ENCODE data around the gene DGLUCY.
"Not testable (repeated sequence)": the region's sequence is repeated elsewhere in the genome, so short reads cannot be mapped to it uniquely, and the experiment has no call there.

DGLUCY gene

DNA sequence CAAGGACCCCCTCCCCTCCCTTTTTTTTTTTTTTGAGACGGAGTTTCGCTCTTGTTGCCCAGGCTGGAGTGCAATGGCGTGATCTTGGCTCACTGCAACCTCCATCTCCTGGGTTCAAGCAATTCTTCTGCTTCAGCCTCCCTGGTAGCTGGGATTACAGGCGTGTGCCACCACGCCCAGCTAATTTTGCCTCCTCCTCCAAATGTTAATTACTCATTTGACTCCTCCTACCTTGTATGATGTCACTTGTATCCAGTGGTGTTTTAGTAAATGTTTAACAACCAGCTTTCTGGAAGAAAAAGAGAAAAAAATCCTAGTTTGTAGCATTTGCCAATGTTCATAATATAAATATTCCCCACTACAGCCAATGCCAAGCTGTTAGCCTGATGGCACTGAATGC is 16.2 kb upstream of the DGLUCY start:
- WGBS (ENCODE audit: extremely low coverage, insufficient coverage, low lambda C conversion rate), result no CpG with 5 or more reads among the region's 5 CpGs
- H4K8ac ChIP-seq (ENCODE audit: low read depth, low read length); H2BK15ac ChIP-seq (replicated peaks; ENCODE audit: low read depth): not testable (repeated sequence)

DNA sequence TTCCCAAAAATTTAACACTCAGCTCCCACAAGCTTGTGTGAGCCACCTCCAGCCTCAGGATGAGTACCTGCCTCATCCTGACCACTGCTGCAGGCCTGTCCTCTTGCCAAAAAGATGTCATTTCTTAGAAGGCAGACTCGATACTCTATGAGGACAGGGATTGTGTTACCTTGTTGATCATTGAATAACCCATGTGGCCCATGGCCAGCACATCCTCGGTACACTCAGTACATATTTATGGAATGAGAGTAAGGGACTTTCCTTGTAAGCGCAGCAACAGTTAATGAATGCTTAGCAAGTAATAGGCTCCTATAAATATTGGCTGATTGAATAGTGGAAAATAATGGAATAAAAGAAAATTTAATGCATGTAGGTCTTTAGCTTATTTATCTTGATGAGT is 15.3 kb upstream of the DGLUCY start:
- Histone ChIP-seq H3K56ac (ENCODE audit: low read length) (no peak overlapping the region), H3K36me3 (ENCODE audit: control insufficient read depth, insufficient read depth, low read length) (no peaks in the 10 kb centered on the region), H2BK15ac (replicated peaks; ENCODE audit: low read depth) (no peak overlapping the region), H2AK5ac (ENCODE audit: low read length) (no peak overlapping the region), H3K79me1 (ENCODE audit: low read length) (no peaks in the 10 kb centered on the region), H3K9ac (ENCODE audit: low read length) (no peak overlapping the region), H3K4me2 (ENCODE audit: low read length) (no peak overlapping the region), H4K8ac (ENCODE audit: low read depth, low read length) (no peak overlapping the region), H3K27me3 (ENCODE audit: insufficient read depth, low read length, poor library complexity) (no peaks in the 10 kb centered on the region), H3K4ac (ENCODE audit: low read depth, low read length) (no peak overlapping the region), H3K4me1 (ENCODE audit: control insufficient read depth, low read depth, low read length) (no peaks in the 10 kb centered on the region), H2BK120ac (ENCODE audit: low read depth, low read length) (no peak overlapping the region), H4K5ac (ENCODE audit: low read length) (no peak overlapping the region), H2BK5ac (ENCODE audit: low read length) (no peak overlapping the region), H3K18ac (ENCODE audit: low read length) (no peak overlapping the region), H3K27ac (ENCODE audit: low read depth, low read length) (no peak overlapping the region), H3K23ac (ENCODE audit: low read length) (no peak overlapping the region), H3K79me2 (ENCODE audit: control insufficient read depth, insufficient read depth, low read length) (no peaks in the 10 kb centered on the region), H3K4me3 (ENCODE audit: low read length) (no peak overlapping the region)
- whole genome bisulfite sequencing (ENCODE audit: extremely low coverage, insufficient coverage, low lambda C conversion rate), result no CpG with 5 or more reads among the region's 3 CpGs
- no peak for DNase-seq

More for the DNA sequence above, 16.2 kb upstream of the DGLUCY start:
- not testable (repeated sequence) for H3K27me3 ChIP-seq (ENCODE audit: insufficient read depth, low read length, poor library complexity); H3K4me1 ChIP-seq (ENCODE audit: control insufficient read depth, low read depth, low read length); H3K79me1 ChIP-seq (ENCODE audit: low read length); H3K36me3 ChIP-seq (ENCODE audit: control insufficient read depth, insufficient read depth, low read length); DNase-seq; H2BK5ac ChIP-seq (ENCODE audit: low read length); H3K4ac ChIP-seq (ENCODE audit: low read depth, low read length); H3K4me3 ChIP-seq (ENCODE audit: low read length); H3K56ac ChIP-seq (ENCODE audit: low read length); H3K23ac ChIP-seq (ENCODE audit: low read length); H3K18ac ChIP-seq (ENCODE audit: low read length); H3K4me2 ChIP-seq (ENCODE audit: low read length); H3K9ac ChIP-seq (ENCODE audit: low read length); H2BK120ac ChIP-seq (ENCODE audit: low read depth, low read length); H2AK5ac ChIP-seq (ENCODE audit: low read length); H3K27ac ChIP-seq (ENCODE audit: low read depth, low read length); H3K79me2 ChIP-seq (ENCODE audit: control insufficient read depth, insufficient read depth, low read length); H4K5ac ChIP-seq (ENCODE audit: low read length)

DNA sequence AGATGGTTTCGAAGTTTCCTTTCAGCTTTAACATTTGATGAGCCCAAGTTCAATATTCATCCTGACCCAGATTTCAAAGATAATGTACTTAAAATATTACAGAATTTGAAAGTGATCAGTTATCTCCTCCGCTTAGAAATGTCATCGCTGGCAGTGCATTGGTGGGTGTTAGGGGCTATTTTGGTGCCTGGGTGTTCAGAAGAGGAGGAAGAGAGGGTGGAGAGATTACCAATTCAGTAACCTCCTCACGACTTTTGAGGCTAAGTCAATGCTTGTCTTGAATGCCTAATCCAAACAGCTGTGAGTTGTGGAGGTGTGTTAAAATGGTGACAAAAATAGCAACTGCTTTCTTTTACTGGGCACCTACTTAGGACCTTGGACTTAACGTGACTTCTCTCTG is 13.8 kb upstream of the DGLUCY start:
- no peak overlapping the region for H2AK5ac ChIP-seq (ENCODE audit: low read length)
- no peak overlapping the region for H2BK5ac ChIP-seq (ENCODE audit: low read length)
- H4K5ac ChIP-seq (ENCODE audit: low read length), result no peak overlapping the region
- no peaks in the 10 kb centered on the region for H3K79me1 ChIP-seq (ENCODE audit: low read length)
- H3K27ac ChIP-seq (ENCODE audit: low read depth, low read length), result no peak overlapping the region
- H2BK15ac ChIP-seq (replicated peaks; ENCODE audit: low read depth), result no peak overlapping the region
- no peak overlapping the region for H3K4me3 ChIP-seq (ENCODE audit: low read length)
- no peak overlapping the region for H3K18ac ChIP-seq (ENCODE audit: low read length)
- DNase-seq, result no peak
- no peak overlapping the region for H4K8ac ChIP-seq (ENCODE audit: low read depth, low read length)
- H3K4me2 ChIP-seq (ENCODE audit: low read length), result no peak overlapping the region
- H2BK120ac ChIP-seq (ENCODE audit: low read depth, low read length), result no peak overlapping the region
- no peak overlapping the region for H3K23ac ChIP-seq (ENCODE audit: low read length)
- H3K56ac ChIP-seq (ENCODE audit: low read length), result no peak overlapping the region
- H3K4me1 ChIP-seq (ENCODE audit: control insufficient read depth, low read depth, low read length), result no peaks in the 10 kb centered on the region
- H3K9ac ChIP-seq (ENCODE audit: low read length), result no peak overlapping the region
- no peak overlapping the region for H3K4ac ChIP-seq (ENCODE audit: low read depth, low read length)
- WGBS (ENCODE audit: extremely low coverage, insufficient coverage, low lambda C conversion rate), result no CpG with 5 or more reads among the region's 5 CpGs
- no peaks in the 10 kb centered on the region for H3K79me2 ChIP-seq (ENCODE audit: control insufficient read depth, insufficient read depth, low read length)
- H3K36me3 ChIP-seq (ENCODE audit: control insufficient read depth, insufficient read depth, low read length), result no peaks in the 10 kb centered on the region
- H3K27me3 ChIP-seq (ENCODE audit: insufficient read depth, low read length, poor library complexity), result no peaks in the 10 kb centered on the region

DNA sequence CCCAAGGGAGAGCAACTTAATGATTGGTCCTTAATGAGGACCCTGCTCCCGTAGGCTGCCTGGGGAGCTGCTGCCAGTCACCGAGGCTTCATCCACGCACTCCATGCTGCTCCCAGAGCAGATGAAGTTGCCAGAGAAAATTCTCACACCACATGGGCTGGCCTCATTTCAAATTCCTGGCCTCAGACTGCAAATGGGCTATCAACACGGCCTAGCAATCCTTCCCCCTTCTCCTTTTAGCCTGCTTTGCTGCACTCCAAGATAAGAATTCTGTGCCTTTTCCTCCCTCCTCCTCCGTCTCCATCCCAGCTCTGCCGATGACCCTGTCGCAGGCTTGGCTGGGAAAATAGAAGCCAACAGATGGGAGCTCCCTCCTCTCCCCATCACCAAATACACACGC is 10.8 kb upstream of the DGLUCY start:
- H2BK120ac ChIP-seq (ENCODE audit: low read depth, low read length), result no peak overlapping the region
- H3K79me1 ChIP-seq (ENCODE audit: low read length), result no peaks in the 10 kb centered on the region
- no peak overlapping the region for H3K4me3 ChIP-seq (ENCODE audit: low read length)
- no peak overlapping the region for H4K8ac ChIP-seq (ENCODE audit: low read depth, low read length)
- H3K4me2 ChIP-seq (ENCODE audit: low read length), result no peak overlapping the region
- no peaks in the 10 kb centered on the region for H3K27me3 ChIP-seq (ENCODE audit: insufficient read depth, low read length, poor library complexity)
- no peak overlapping the region for H2BK15ac ChIP-seq (replicated peaks; ENCODE audit: low read depth)
- no peak overlapping the region for H3K27ac ChIP-seq (ENCODE audit: low read depth, low read length)
- H3K56ac ChIP-seq (ENCODE audit: low read length), result no peak overlapping the region
- no peak overlapping the region for H3K4ac ChIP-seq (ENCODE audit: low read depth, low read length)
- H3K18ac ChIP-seq (ENCODE audit: low read length), result no peak overlapping the region
- H3K4me1 ChIP-seq (ENCODE audit: control insufficient read depth, low read depth, low read length), result no peaks in the 10 kb centered on the region
- no peak overlapping the region for H3K23ac ChIP-seq (ENCODE audit: low read length)
- no peaks in the 10 kb centered on the region for H3K79me2 ChIP-seq (ENCODE audit: control insufficient read depth, insufficient read depth, low read length)
- DNase-seq, result no peak
- no CpG with 5 or more reads among the region's 8 CpGs for WGBS (ENCODE audit: extremely low coverage, insufficient coverage, low lambda C conversion rate)
- no peak overlapping the region for H4K5ac ChIP-seq (ENCODE audit: low read length)
- H2AK5ac ChIP-seq (ENCODE audit: low read length), result no peak overlapping the region
- H2BK5ac ChIP-seq (ENCODE audit: low read length), result no peak overlapping the region
- H3K9ac ChIP-seq (ENCODE audit: low read length), result no peak overlapping the region
- H3K36me3 ChIP-seq (ENCODE audit: control insufficient read depth, insufficient read depth, low read length), result no peaks in the 10 kb centered on the region

DNA sequence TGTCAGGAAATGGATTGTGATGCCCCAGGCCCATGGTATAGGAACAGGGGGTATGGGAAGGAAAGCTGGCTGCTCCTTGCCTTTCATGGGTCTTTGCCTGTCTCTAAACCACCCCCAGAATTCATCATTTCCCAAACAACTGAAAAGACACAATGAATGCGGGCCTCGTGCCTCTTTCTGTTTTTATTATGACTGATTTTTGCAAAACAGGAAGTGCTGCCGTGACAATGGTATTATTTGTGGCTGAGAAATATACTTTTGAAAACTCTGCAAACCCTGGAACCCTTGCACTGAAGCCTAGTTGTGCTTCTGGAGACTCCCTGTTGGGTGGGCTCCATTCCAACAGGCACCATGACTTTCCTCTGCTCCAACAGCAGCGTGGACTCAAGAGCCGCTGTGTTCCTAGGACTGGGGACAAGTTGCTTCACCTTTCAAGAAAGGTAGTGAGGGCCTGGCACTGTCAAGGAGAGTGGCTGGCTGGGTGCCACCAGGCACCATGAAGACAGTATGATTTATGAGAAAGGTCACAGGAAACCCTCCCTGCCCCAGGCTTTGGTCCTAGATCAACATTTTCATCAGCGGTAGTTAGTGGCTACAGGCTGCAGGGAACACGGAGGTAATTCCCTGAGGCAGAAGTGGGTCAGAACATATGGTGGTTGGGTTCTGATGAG is 4.8 kb upstream of the DGLUCY start:
- Histone ChIP-seq H2BK5ac (ENCODE audit: low read length) (no peak overlapping the region), H3K56ac (ENCODE audit: low read length) (no peak overlapping the region), H3K9ac (ENCODE audit: low read length) (no peak overlapping the region), H4K8ac (ENCODE audit: low read depth, low read length) (no peak overlapping the region), H3K23ac (ENCODE audit: low read length) (no peak overlapping the region), H4K5ac (ENCODE audit: low read length) (no peak overlapping the region), H2AK5ac (ENCODE audit: low read length) (no peak overlapping the region), H3K79me2 (ENCODE audit: control insufficient read depth, insufficient read depth, low read length) (no peaks in the 10 kb centered on the region), H3K4ac (ENCODE audit: low read depth, low read length) (no peak overlapping the region), H2BK120ac (ENCODE audit: low read depth, low read length) (no peak overlapping the region), H3K4me3 (ENCODE audit: low read length) (no peak overlapping the region), H3K4me2 (ENCODE audit: low read length) (no peak overlapping the region), H3K27ac (ENCODE audit: low read depth, low read length) (no peak overlapping the region), H3K18ac (ENCODE audit: low read length) (no peak overlapping the region), H3K36me3 (ENCODE audit: control insufficient read depth, insufficient read depth, low read length) (no peaks in the 10 kb centered on the region), H3K79me1 (ENCODE audit: low read length) (no peaks in the 10 kb centered on the region), H3K4me1 (ENCODE audit: control insufficient read depth, low read depth, low read length) (no peaks in the 10 kb centered on the region), H2BK15ac (replicated peaks; ENCODE audit: low read depth) (no peak overlapping the region), H3K27me3 (ENCODE audit: insufficient read depth, low read length, poor library complexity) (no peaks in the 10 kb centered on the region)
- DNase-seq, result no peak
- WGBS (ENCODE audit: extremely low coverage, insufficient coverage, low lambda C conversion rate), result no CpG with 5 or more reads among the region's 7 CpGs

DNA sequence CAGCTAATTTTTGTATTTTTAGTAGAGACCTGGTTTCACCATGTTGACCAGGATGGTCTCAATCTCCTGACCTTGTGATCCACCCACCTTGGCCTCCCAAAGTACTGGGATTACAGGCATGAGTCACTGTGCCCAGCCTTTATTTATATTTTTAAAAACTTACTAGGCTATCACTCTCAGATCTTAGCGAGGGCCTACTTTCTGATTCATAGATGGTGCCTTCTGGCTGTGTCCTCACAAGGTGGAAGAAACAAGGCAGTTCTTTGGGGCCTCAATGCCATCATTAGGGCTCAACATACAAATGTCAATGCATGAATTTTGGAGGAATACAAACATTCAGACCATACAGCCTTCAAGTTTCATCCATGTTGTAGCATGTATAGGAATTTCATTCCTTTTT is 2.4 kb upstream of the DGLUCY start:
- no peaks in the 10 kb centered on the region for H3K79me1 ChIP-seq (ENCODE audit: low read length)
- no peak overlapping the region for H2AK5ac ChIP-seq (ENCODE audit: low read length)
- H2BK5ac ChIP-seq (ENCODE audit: low read length), result no peak overlapping the region
- no peaks in the 10 kb centered on the region for H3K27me3 ChIP-seq (ENCODE audit: insufficient read depth, low read length, poor library complexity)
- WGBS (ENCODE audit: extremely low coverage, insufficient coverage, low lambda C conversion rate), result no CpG with 5 or more reads among the region's 1 CpG
- H3K36me3 ChIP-seq (ENCODE audit: control insufficient read depth, insufficient read depth, low read length), result no peaks in the 10 kb centered on the region
- no peak overlapping the region for H3K27ac ChIP-seq (ENCODE audit: low read depth, low read length)
- H2BK120ac ChIP-seq (ENCODE audit: low read depth, low read length), result no peak overlapping the region
- no peak overlapping the region for H4K8ac ChIP-seq (ENCODE audit: low read depth, low read length)
- no peak overlapping the region for H2BK15ac ChIP-seq (replicated peaks; ENCODE audit: low read depth)
- H4K5ac ChIP-seq (ENCODE audit: low read length), result no peak overlapping the region
- no peak overlapping the region for H3K18ac ChIP-seq (ENCODE audit: low read length)
- no peak overlapping the region for H3K56ac ChIP-seq (ENCODE audit: low read length)
- H3K4ac ChIP-seq (ENCODE audit: low read depth, low read length), result no peak overlapping the region
- H3K4me2 ChIP-seq (ENCODE audit: low read length), result no peak overlapping the region
- H3K23ac ChIP-seq (ENCODE audit: low read length), result no peak overlapping the region
- no peak overlapping the region for H3K9ac ChIP-seq (ENCODE audit: low read length)
- peaks cover 1% of the 10 kb centered on the region for H3K4me1 ChIP-seq (ENCODE audit: control insufficient read depth, low read depth, low read length)
- no peak overlapping the region for H3K4me3 ChIP-seq (ENCODE audit: low read length)
- DNase-seq, result no peak
- H3K79me2 ChIP-seq (ENCODE audit: control insufficient read depth, insufficient read depth, low read length), result no peaks in the 10 kb centered on the region

All from mesendoderm (in vitro differentiated cells).